Tibial artery (tissue), 4 donors: ENCODE measurements around the gene SLC35D2.
"Not testable (repeated sequence)": the region's sequence is repeated elsewhere in the genome, so short reads cannot be mapped to it uniquely, and the experiment has no call there.

ENCODE experiments used
- DNase-seq, 2 donors: peaks; one replicate each; pipeline ENCODE4 v3.0.0-alpha.2; 2019
- H3K27ac ChIP-seq, 2 donors: fragments of 200-600 bp; sonication (generic) in 1 of 2; 1 replicate in 1 of 2; 2 replicates in 1 of 2; pipeline ENCODE4 v1.5.1; 2018 to 2019; ENCODE audit warnings: mild to moderate bottlenecking in 1 of 2
- H3K27me3 ChIP-seq, 2 donors: fragments of 200-600 bp; sonication (generic) in 1 of 2; one replicate each; pipeline versions ENCODE4 v1.5.1 to v1.6.0; 2016 to 2019
- H3K36me3 ChIP-seq, 3 donors: fragments of 200-600 bp; sonication (generic) in 2 of 3; one replicate each; pipeline ENCODE4 v1.5.1; 2016 to 2019; ENCODE audit warnings: mild to moderate bottlenecking in 2 of 3
- H3K4me1 ChIP-seq, 4 donors: fragments of 200-600 bp; sonication (generic) in 2 of 4; 1 replicate in 3 of 4; 2 replicates in 1 of 4; pipeline ENCODE4 v1.5.1; 2016 to 2019
- H3K4me3 ChIP-seq, 2 donors: fragments of 200-600 bp; sonication (generic) in 1 of 2; 1 replicate in 1 of 2; 2 replicates in 1 of 2; pipeline ENCODE4 v1.5.1; 2018 to 2019; ENCODE audit warnings: mild to moderate bottlenecking in 2 of 2
- H3K9me3 ChIP-seq, 3 donors: fragments of 200-600 bp; sonication (generic) in 1 of 3; one replicate each; pipeline ENCODE4 v1.5.1; 2016 to 2019
- CTCF ChIP-seq, 2 experiments: fragments of 200-600 bp in 1 of 2; fragments of 450-650 bp in 1 of 2; IDR thresholded peaks; one replicate each; pipeline ENCODE4 v1.5.1; 2017 to 2019; ENCODE audit warnings: antibody characterized with exemption in 2 of 2, mild to moderate bottlenecking in 1 of 2, moderate library complexity in 1 of 2
- intact Hi-C: fragments of 100-400 bp; cut with DNase I; formaldehyde crosslinking; loops from one replicate; pipeline ENCODE4 v1.15.0; 2023; ENCODE audit warnings: low total_unique reads

The SLC35D2 gene

GRCh38 chr9:96376891-96377874 is 6.3 kb downstream of the SLC35D2 start:
- H3K27me3 ChIP-seq, result no peaks in the 10 kb centered on the region
- intact Hi-C loops, result no loop called here

GRCh38 chr9:96375507-96375906 is 8.0 kb downstream of the SLC35D2 start:
- Histone ChIP-seq H3K36me3 (peaks cover 0 to 10% (median 0%) of the 10 kb centered on the region in 3 donors), H3K4me1 (peaks cover 0 to 14% (median 4%) of the 10 kb centered on the region in 4 donors)
- H3K9me3 ChIP-seq, intact Hi-C loops, H3K27me3 ChIP-seq, H3K4me3 ChIP-seq, DNase-seq, H3K27ac ChIP-seq: not testable (repeated sequence)

More at GRCh38 chr9:96376891-96377874, 6.3 kb downstream of the SLC35D2 start:
- no peak for TF ChIP-seq CTCF (IDR thresholded peaks at IDR 0.05)
- H3K4me1 ChIP-seq, result peaks cover 0 to 29% (median 11%) of the 10 kb centered on the region in 4 donors
- peaks cover 0 to 17% (median 0%) of the 10 kb centered on the region in 3 donors for H3K36me3 ChIP-seq
- H3K4me3 ChIP-seq, result no peak overlapping the region
- no peak overlapping the region for H3K27ac ChIP-seq
- DNase-seq, result no peak
- H3K9me3 ChIP-seq, result no peaks in the 10 kb centered on the region

- no peaks in the 10 kb centered on the region for H3K9me3 ChIP-seq
- no peak for DNase-seq
- H3K4me3 ChIP-seq, result no peak overlapping the region
- no peak overlapping the region for H3K27ac ChIP-seq
- H3K36me3 ChIP-seq, result peaks cover 15 to 24% (median 19%) of the 10 kb centered on the region in 3 donors
- intact Hi-C loops, result no loop called here
- no peaks in the 10 kb centered on the region for H3K4me1 ChIP-seq
- TF ChIP-seq CTCF (IDR thresholded peaks at IDR 0.05), result no peak
- H3K27me3 ChIP-seq, result no peaks in the 10 kb centered on the region
Measured at GRCh38 chr9:96367943-96368342, 15.6 kb downstream of the SLC35D2 start.

- no peak for DNase-seq
Measured at GRCh38 chr9:96363175-96363967, 20.1 kb downstream of the SLC35D2 start.

GRCh38 chr9:96362119-96362518 is 21.4 kb downstream of the SLC35D2 start:
- intact Hi-C loops, H3K9me3 ChIP-seq, H3K4me3 ChIP-seq, H3K27me3 ChIP-seq, H3K4me1 ChIP-seq, DNase-seq, H3K27ac ChIP-seq: not testable (repeated sequence)
- peaks cover 23 to 68% (median 58%) of the 10 kb centered on the region in 3 donors for H3K36me3 ChIP-seq

More at GRCh38 chr9:96363175-96363967, 20.1 kb downstream of the SLC35D2 start:
- Histone ChIP-seq H3K27ac (no peak overlapping the region), H3K36me3 (peaks cover 23 to 61% (median 56%) of the 10 kb centered on the region in 3 donors), H3K4me3 (no peak overlapping the region), H3K27me3 (no peaks in the 10 kb centered on the region), H3K4me1 (no peaks in the 10 kb centered on the region), H3K9me3 (no peaks in the 10 kb centered on the region)
- intact Hi-C loops, result no loop called here
- no peak for TF ChIP-seq CTCF (IDR thresholded peaks at IDR 0.05)

GRCh38 chr9:96361668-96362067 is 21.8 kb downstream of the SLC35D2 start:
- Histone ChIP-seq H3K27ac (no peak overlapping the region), H3K4me3 (no peak overlapping the region), H3K36me3 (peaks cover 27 to 70% (median 62%) of the 10 kb centered on the region in 3 donors), H3K4me1 (no peaks in the 10 kb centered on the region), H3K27me3 (no peaks in the 10 kb centered on the region), H3K9me3 (no peaks in the 10 kb centered on the region)
- intact Hi-C loops, result no loop called here
- DNase-seq, result no peak
- TF ChIP-seq CTCF (IDR thresholded peaks at IDR 0.05), result no peak
